HepG2 (cell line): Measurements from ENCODE around the gene MXRA7. TPM values are rescaled to one million over a fixed set of nuclear protein-coding genes. Genes with fewer than 3 reads are reported as not detected.
A peak's percentile ranks its signal among the peaks of the same experiment; 100 is the strongest.

Experiments used
- BATF2 ChIP-seq: sonication (generic); formaldehyde crosslinking; IDR thresholded peaks from 2 replicates; pipeline ENCODE4 v1.8.0; 2022; ENCODE audit warnings: mild to moderate bottlenecking, missing genetic modification reagents, moderate library complexity
- CCAR2 ChIP-seq: fragments of 200-400 bp; formaldehyde crosslinking; optimal IDR thresholded peaks from 2 replicates; pipeline ENCODE3; 2018; ENCODE audit warnings: low read depth, mild to moderate bottlenecking, low read length, moderate library complexity
- CENPBD1 ChIP-seq: sonication (generic); formaldehyde crosslinking; IDR thresholded peaks from 2 replicates; pipeline ENCODE4 v1.8.0; 2022; ENCODE audit warnings: missing genetic modification reagents, low read depth, mild to moderate bottlenecking, borderline replicate concordance
- CREM ChIP-seq, 2 experiments: sonication (generic) in 1 of 2; formaldehyde crosslinking in 1 of 2; IDR thresholded peaks; 2 replicates each; pipeline versions ENCODE4 v1.4.0 to v1.6.1; 2016 to 2020; ENCODE audit warnings: antibody characterized with exemption in 1 of 2, mild to moderate bottlenecking in 1 of 2, missing genetic modification reagents in 1 of 2
- GPBP1L1 ChIP-seq: sonication (generic); formaldehyde crosslinking; IDR thresholded peaks from 2 replicates; pipeline ENCODE4 v1.5.0; 2020; ENCODE audit warnings: mild to moderate bottlenecking, missing genetic modification reagents
- HMGA1 ChIP-seq: sonication (generic); formaldehyde crosslinking; conservative IDR thresholded peaks from 2 replicates; pipeline ENCODE4 v1.4.0; 2020; ENCODE audit warnings: missing genetic modification reagents
- HNRNPUL1 ChIP-seq: fragments of 200-400 bp; formaldehyde crosslinking; IDR thresholded peaks from 2 replicates; pipeline ENCODE4 v1.6.1; 2017; ENCODE audit warnings: low read depth, mild to moderate bottlenecking, low read length, moderate library complexity
- KDM3A ChIP-seq: IDR thresholded peaks from 2 replicates; pipeline ENCODE4 v1.6.1; 2018; ENCODE audit warnings: low read depth, missing compliant biosample characterization
- MEF2D ChIP-seq: sonication (generic); formaldehyde crosslinking; IDR thresholded peaks from 2 replicates; pipeline ENCODE4 v1.5.1; 2020; ENCODE audit warnings: mild to moderate bottlenecking, missing genetic modification reagents
- ZBTB46 ChIP-seq: sonication (generic); formaldehyde crosslinking; IDR thresholded peaks from 2 replicates; pipeline ENCODE4 v1.4.0; 2020; ENCODE audit warnings: mild to moderate bottlenecking, missing genetic modification reagents, borderline replicate concordance
- ZFP37 ChIP-seq: sonication (generic); formaldehyde crosslinking; IDR thresholded peaks from 2 replicates; pipeline ENCODE4 v1.4.0; 2020; ENCODE audit warnings: missing genetic modification reagents, borderline replicate concordance
- ZNF253 ChIP-seq: sonication (generic); formaldehyde crosslinking; IDR thresholded peaks from 2 replicates; pipeline ENCODE4 v1.8.0; 2022; ENCODE audit warnings: mild to moderate bottlenecking, missing genetic modification reagents, borderline replicate concordance
- ZNF260 ChIP-seq: sonication (generic); formaldehyde crosslinking; IDR thresholded peaks from 2 replicates; pipeline ENCODE4 v1.4.0; 2020; ENCODE audit warnings: missing genetic modification reagents, low read depth, mild to moderate bottlenecking, borderline replicate concordance
- ZNF3 ChIP-seq: IDR thresholded peaks from 2 replicates; pipeline ENCODE4 v1.7.0; 2017; ENCODE audit warnings: inconsistent platforms
- ZNF333 ChIP-seq: sonication (generic); formaldehyde crosslinking; IDR thresholded peaks from 2 replicates; pipeline ENCODE4 v1.4.0; 2020; ENCODE audit warnings: mild to moderate bottlenecking, missing genetic modification reagents, borderline replicate concordance
- ZNF607 ChIP-seq: sonication (generic); formaldehyde crosslinking; IDR thresholded peaks from 2 replicates; pipeline ENCODE4 v1.5.1; 2020; ENCODE audit warnings: missing genetic modification reagents, mild to moderate bottlenecking, borderline replicate concordance
- ZNF747 ChIP-seq: sonication (generic); formaldehyde crosslinking; IDR thresholded peaks from 2 replicates; pipeline ENCODE4 v1.8.1; 2023; ENCODE audit warnings: missing genetic modification reagents, mild to moderate bottlenecking, borderline replicate concordance
- ZNF816 ChIP-seq: sonication (generic); formaldehyde crosslinking; IDR thresholded peaks from 2 replicates; pipeline ENCODE4 v1.8.0; 2022; ENCODE audit warnings: missing genetic modification reagents, mild to moderate bottlenecking, borderline replicate concordance
- polyA plus RNA-seq, 8 experiments: library from polyadenylated mRNA; depleted of rRNA in 3 of 8; stranded (reverse) in 7 of 8; unstranded in 1 of 8; fragments of >200 nt; fragmentation: Illumina TruSeq in 4 of 8; extraction: Trizol in 4 of 8; gene quantifications; 2 replicates each; pipeline versions ENCODE4 v1.2.1 to v1.2.3, GENCODE V29; 2011 to 2016; ENCODE audit warnings: low read depth in 4 of 8, missing spikeins in 1 of 8, mixed read lengths in 1 of 8; ENCODE audit not compliant: insufficient read depth in 1 of 8
- total RNA-seq, 5 experiments: library from RNA; depleted of rRNA; stranded (reverse); fragments of >200 nt; fragmentation: Illumina TruSeq; extraction: Trizol; gene quantifications; 2 replicates each; pipeline ENCODE4 v1.2.3, GENCODE V29; 2016; ENCODE audit warnings: low read depth in 1 of 5
- TF ChIP-seq, protein P1 (sequence below): IDR thresholded peaks from 2 replicates; pipeline ENCODE4 v1.6.1; 2016; ENCODE audit warnings: control low read depth
- TF ChIP-seq, protein P2 (sequence below): sonication (generic); formaldehyde crosslinking; IDR thresholded peaks from 2 replicates; pipeline ENCODE4 v1.9.0; 2021; ENCODE audit warnings: missing genetic modification reagents, borderline replicate concordance

Gene MXRA7
- total and polyA plus RNA-seq, 2 of the 13 experiments (the other 11 are each of a cell fraction or from before 2014, with no cell fraction given), result 44.8 to 112 TPM

DNA sequence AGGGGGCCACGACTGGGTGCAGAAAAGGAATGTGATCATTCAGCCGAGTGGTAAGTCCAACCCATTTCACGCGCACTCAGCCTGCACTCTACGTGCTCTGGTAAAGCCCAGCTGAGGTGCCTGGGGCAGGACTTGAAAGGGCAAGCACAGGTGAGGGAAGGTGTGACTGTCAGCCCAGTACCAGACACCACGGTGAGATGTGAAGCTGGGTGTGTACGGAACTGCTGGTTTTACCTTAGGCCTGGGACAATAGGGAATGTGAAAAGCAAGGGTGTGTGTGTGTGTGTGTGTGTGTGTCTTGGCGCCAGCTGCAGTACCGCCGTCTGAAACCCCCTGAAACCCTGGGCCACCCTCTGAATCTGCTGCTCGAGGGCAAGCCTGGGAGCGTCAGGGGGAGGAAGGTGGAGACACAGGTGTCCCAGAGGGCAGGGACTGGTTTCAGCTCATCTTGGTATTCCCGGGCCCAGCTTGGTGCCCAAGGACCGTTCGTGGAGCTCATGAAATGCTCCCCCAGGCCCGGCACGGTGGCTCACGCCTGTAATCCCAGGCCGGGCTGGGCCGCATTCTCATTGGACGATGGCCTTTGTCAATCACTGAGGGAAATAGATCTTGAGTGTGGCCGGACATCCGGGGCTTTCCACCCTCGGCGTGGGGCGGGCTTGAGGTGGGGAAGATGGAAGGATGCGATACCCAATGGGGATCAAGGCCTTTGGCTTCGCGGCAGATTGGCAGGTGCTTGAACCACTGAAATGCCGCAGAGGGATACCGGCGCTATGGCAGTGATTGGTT lies 39.4 kb downstream of the MXRA7 start (continued):
- TF ChIP-seq HNRNPUL1 (no peak), ZBTB46 (no peak), KDM3A (no peak), CCAR2 (no peak), BATF2 (CRISPR knock-in tag) (no peak), ZNF747 (CRISPR knock-in tag) (peak; percentile 90; the same call in 1 of the 2 replicates), HMGA1 (CRISPR knock-in tag) (0 out of 2 replicates have a peak, but pooled peaks have one; percentile 51), ZNF816 (CRISPR knock-in tag) (peak; percentile 15; the same call in 1 of the 2 replicates), GPBP1L1 (no peak), ZNF3 (peak; percentile 66), MEF2D (CRISPR knock-in tag) (peak; percentile 74), ZFP37 (CRISPR knock-in tag) (no peak; the same call in 1 of the 2 replicates), CENPBD1 (CRISPR knock-in tag) (no peak; the same call in 1 of the 2 replicates), ZNF260 (CRISPR knock-in tag) (no peak), CREM (IDR thresholded peaks at IDR 0.05) (peak; percentile 87), CREM (CRISPR knock-in tag; IDR thresholded peaks at IDR 0.05) (no peak), ZNF253 (CRISPR knock-in tag) (peak; percentile 97; the same call in 1 of the 2 replicates), ZNF607 (peak; percentile 70; the same call in 1 of the 2 replicates), ZNF333 (CRISPR knock-in tag) (peak; percentile 88; the same call in 1 of the 2 replicates)
- TF ChIP-seq, protein P1, sequence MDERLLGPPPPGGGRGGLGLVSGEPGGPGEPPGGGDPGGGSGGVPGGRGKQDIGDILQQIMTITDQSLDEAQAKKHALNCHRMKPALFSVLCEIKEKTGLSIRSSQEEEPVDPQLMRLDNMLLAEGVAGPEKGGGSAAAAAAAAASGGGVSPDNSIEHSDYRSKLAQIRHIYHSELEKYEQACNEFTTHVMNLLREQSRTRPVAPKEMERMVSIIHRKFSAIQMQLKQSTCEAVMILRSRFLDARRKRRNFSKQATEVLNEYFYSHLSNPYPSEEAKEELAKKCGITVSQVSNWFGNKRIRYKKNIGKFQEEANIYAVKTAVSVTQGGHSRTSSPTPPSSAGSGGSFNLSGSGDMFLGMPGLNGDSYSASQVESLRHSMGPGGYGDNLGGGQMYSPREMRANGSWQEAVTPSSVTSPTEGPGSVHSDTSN, result peak; percentile 100
- TF ChIP-seq, protein P2, sequence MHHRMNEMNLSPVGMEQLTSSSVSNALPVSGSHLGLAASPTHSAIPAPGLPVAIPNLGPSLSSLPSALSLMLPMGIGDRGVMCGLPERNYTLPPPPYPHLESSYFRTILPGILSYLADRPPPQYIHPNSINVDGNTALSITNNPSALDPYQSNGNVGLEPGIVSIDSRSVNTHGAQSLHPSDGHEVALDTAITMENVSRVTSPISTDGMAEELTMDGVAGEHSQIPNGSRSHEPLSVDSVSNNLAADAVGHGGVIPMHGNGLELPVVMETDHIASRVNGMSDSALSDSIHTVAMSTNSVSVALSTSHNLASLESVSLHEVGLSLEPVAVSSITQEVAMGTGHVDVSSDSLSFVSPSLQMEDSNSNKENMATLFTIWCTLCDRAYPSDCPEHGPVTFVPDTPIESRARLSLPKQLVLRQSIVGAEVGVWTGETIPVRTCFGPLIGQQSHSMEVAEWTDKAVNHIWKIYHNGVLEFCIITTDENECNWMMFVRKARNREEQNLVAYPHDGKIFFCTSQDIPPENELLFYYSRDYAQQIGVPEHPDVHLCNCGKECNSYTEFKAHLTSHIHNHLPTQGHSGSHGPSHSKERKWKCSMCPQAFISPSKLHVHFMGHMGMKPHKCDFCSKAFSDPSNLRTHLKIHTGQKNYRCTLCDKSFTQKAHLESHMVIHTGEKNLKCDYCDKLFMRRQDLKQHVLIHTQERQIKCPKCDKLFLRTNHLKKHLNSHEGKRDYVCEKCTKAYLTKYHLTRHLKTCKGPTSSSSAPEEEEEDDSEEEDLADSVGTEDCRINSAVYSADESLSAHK (CRISPR knock-in tag), result no peak
